Panc1 (cell line): ENCODE measurements around the gene JOSD1. TPM values are rescaled to one million over a fixed set of nuclear protein-coding genes. Genes with fewer than 3 reads are reported as not detected.

Source experiments
- ATAC-seq: fragments of 200-7000 bp; cut with Tn5 transposase; 2 replicates; pipeline ENCODE4 v1.9.1; 2020; ENCODE audit warnings: mild to moderate bottlenecking, moderate library complexity
- BruUV-seq: library from RNA; stranded (reverse); fragments of 400-500 nt; replicated peaks from 2 replicates; lab custom pipeline; 2021; lab: Mats Ljungman, UMichigan
- CTCF ChIA-PET: fragments of 300-600 bp; sonication (Branson Sonifier 250); formaldehyde crosslinking; loops from one replicate; lab custom pipeline; 2022; ENCODE audit warnings: antibody characterized with exemption; lab: Charles Lee
- POLR2A ChIA-PET: fragments of 300-600 bp; sonication (Branson Sonifier 250); formaldehyde crosslinking; loops from one replicate; lab custom pipeline; 2022; ENCODE audit warnings: antibody characterized with exemption; lab: Charles Lee
- DNase-seq: peaks from one replicate; pipeline ENCODE4 v3.0.0-alpha.2; 2010; ENCODE audit warnings: low read depth, low spot score
- H3K27ac ChIP-seq: 2 replicates; pipeline ENCODE4 v1.5.1; 2011; ENCODE audit warnings: mild to moderate bottlenecking, low read length, inconsistent platforms
- H3K27me3 ChIP-seq: fragments of 200-500 bp; sonication (Bioruptor generic); 2 replicates; pipeline ENCODE4 v1.6.0; 2014; ENCODE audit warnings: low read length, inconsistent platforms; ENCODE audit not compliant: control insufficient read depth, insufficient read depth
- H3K36me3 ChIP-seq: fragments of 200-500 bp; sonication (Bioruptor generic); 2 replicates; pipeline ENCODE4 v1.5.1; 2014; ENCODE audit warnings: inconsistent platforms, mild to moderate bottlenecking, low read length, moderate library complexity; ENCODE audit not compliant: control insufficient read depth, insufficient read depth
- H3K4me1 ChIP-seq: 2 replicates; pipeline ENCODE4 v1.5.1; 2011; ENCODE audit warnings: inconsistent platforms, mild to moderate bottlenecking, low read length, moderate library complexity; ENCODE audit not compliant: control insufficient read depth, insufficient read depth
- H3K4me3 ChIP-seq, 2 experiments: 2 replicates each; pipeline ENCODE4 v1.5.1; 2011 to 2012; ENCODE audit warnings: low read depth in 2 of 2, low read length in 2 of 2, mild to moderate bottlenecking in 2 of 2, inconsistent platforms in 1 of 2, moderate library complexity in 1 of 2
- H3K9me3 ChIP-seq: fragments of 200-500 bp; sonication (Bioruptor generic); 2 replicates; pipeline ENCODE4 v1.5.1; 2014; ENCODE audit warnings: low read depth, mild to moderate bottlenecking, inconsistent platforms, low read length, moderate library complexity; ENCODE audit not compliant: control insufficient read depth, insufficient read depth
- POLR2AphosphoS5 ChIP-seq: IDR thresholded peaks from 2 replicates; pipeline ENCODE4 v1.6.1; 2012; ENCODE audit warnings: mild to moderate bottlenecking, low read depth, low read length, moderate library complexity
- SIN3A ChIP-seq: IDR thresholded peaks from 2 replicates; pipeline ENCODE4 v1.6.1; 2012; ENCODE audit warnings: low read depth, mild to moderate bottlenecking, low read length, moderate library complexity, borderline replicate concordance; ENCODE audit not compliant: insufficient read depth
- TCF7L2 ChIP-seq: IDR thresholded peaks from 2 replicates; pipeline ENCODE4 v1.6.1; 2011; ENCODE audit warnings: mild to moderate bottlenecking, low read depth, low read length, inconsistent platforms
- in situ Hi-C: cut with HindIII; loops from 2 replicates; pipeline ENCODE4 v1.10.0; 2016; ENCODE audit warnings: low sequenced_read_pairs, low pct_unique_long_range_greater_than_20kb
- intact Hi-C: fragments of 100-400 bp; cut with micrococcal nuclease; formaldehyde crosslinking; loops from one replicate; pipeline ENCODE4 v1.10.0; 2022; ENCODE audit not compliant: unreplicated experiment
- total RNA-seq: library from RNA; stranded (reverse); gene quantifications from one replicate; pipeline ENCODE4 v1.2.1, GENCODE V29; 2021; ENCODE audit not compliant: unreplicated experiment
- TF ChIP-seq, protein P1 (sequence below), 2 experiments: IDR thresholded peaks; 2 replicates each; pipeline ENCODE4 v1.6.1; 2011 to 2012; ENCODE audit warnings: low read depth in 2 of 2, control low read depth in 1 of 2, low read length in 1 of 2, mild to moderate bottlenecking in 1 of 2, moderate library complexity in 1 of 2; ENCODE audit not compliant: insufficient read depth in 1 of 2
- TF ChIP-seq, protein P2 (sequence below): fragments of 450-650 bp; IDR thresholded peaks from 2 replicates; pipeline ENCODE4 v1.5.1; 2017; ENCODE audit warnings: mild to moderate bottlenecking

Gene JOSD1
- total RNA-seq, 1 experiment from 2014 or later = 35.1 TPM

DNA sequence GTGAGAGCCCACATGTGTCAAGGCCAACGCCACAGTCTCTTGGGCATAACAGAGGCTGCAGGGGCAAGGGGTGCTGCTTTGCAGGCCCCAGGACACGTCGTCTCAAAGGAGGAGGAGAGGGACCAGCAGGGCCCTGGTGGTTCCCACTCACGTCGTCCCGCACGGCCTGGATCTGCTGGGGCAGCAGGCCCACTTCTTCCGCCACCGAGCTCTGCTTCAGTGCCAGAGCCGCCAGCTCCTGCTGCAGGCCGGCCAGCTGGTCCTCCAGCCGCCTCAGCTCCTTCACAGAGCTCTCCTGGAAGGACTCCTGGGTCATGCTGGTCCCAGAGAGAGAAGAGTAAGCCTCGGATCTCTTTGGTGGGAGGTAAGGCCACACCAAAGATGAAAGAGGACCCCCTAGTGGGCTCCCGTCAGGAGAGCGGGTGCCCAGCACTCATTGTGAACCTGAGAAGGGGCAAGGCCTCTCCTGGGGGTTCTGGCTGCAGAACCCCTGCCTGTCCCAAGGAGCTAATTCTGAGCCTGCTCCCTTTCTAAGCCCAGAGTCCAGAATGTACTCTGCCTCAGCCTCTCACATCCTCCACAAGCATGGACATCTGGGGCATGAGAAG, 39.5 kb upstream of the JOSD1 start:
- ATAC-seq = no peak
- no peaks in the 10 kb centered on the region for H3K36me3 ChIP-seq
- intact Hi-C loops = no loop called here
- H3K9me3 ChIP-seq = no peaks in the 10 kb centered on the region
- H3K4me3 ChIP-seq = no peak overlapping the region
- in situ Hi-C loops = no loop called here
- no peak overlapping the region for H3K27ac ChIP-seq
- ChIA-PET POLR2A (interaction anchor here (0.6 kb wide), 1 partner anchor 20 kb away, joined by 6 read pairs; no protein-coding TSS in a partner anchor), CTCF (no interaction called here)
- DNase-seq = no peak
- BruUV-seq = no TSS peak
- TF ChIP-seq, protein P1, sequence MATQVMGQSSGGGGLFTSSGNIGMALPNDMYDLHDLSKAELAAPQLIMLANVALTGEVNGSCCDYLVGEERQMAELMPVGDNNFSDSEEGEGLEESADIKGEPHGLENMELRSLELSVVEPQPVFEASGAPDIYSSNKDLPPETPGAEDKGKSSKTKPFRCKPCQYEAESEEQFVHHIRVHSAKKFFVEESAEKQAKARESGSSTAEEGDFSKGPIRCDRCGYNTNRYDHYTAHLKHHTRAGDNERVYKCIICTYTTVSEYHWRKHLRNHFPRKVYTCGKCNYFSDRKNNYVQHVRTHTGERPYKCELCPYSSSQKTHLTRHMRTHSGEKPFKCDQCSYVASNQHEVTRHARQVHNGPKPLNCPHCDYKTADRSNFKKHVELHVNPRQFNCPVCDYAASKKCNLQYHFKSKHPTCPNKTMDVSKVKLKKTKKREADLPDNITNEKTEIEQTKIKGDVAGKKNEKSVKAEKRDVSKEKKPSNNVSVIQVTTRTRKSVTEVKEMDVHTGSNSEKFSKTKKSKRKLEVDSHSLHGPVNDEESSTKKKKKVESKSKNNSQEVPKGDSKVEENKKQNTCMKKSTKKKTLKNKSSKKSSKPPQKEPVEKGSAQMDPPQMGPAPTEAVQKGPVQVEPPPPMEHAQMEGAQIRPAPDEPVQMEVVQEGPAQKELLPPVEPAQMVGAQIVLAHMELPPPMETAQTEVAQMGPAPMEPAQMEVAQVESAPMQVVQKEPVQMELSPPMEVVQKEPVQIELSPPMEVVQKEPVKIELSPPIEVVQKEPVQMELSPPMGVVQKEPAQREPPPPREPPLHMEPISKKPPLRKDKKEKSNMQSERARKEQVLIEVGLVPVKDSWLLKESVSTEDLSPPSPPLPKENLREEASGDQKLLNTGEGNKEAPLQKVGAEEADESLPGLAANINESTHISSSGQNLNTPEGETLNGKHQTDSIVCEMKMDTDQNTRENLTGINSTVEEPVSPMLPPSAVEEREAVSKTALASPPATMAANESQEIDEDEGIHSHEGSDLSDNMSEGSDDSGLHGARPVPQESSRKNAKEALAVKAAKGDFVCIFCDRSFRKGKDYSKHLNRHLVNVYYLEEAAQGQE (IDR thresholded peaks at IDR 0.05; ENCODE audit: insufficient read depth in 1 of 2, low read depth in 2 of 2, low read length in 1 of 2) = no peak
- TF ChIP-seq SIN3A (no peak), POLR2AphosphoS5 (no peak), TCF7L2 (no peak)
- TF ChIP-seq, protein P2, sequence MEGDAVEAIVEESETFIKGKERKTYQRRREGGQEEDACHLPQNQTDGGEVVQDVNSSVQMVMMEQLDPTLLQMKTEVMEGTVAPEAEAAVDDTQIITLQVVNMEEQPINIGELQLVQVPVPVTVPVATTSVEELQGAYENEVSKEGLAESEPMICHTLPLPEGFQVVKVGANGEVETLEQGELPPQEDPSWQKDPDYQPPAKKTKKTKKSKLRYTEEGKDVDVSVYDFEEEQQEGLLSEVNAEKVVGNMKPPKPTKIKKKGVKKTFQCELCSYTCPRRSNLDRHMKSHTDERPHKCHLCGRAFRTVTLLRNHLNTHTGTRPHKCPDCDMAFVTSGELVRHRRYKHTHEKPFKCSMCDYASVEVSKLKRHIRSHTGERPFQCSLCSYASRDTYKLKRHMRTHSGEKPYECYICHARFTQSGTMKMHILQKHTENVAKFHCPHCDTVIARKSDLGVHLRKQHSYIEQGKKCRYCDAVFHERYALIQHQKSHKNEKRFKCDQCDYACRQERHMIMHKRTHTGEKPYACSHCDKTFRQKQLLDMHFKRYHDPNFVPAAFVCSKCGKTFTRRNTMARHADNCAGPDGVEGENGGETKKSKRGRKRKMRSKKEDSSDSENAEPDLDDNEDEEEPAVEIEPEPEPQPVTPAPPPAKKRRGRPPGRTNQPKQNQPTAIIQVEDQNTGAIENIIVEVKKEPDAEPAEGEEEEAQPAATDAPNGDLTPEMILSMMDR = no peak
- no peaks in the 10 kb centered on the region for H3K4me1 ChIP-seq
- H3K27me3 ChIP-seq = no peaks in the 10 kb centered on the region

DNA sequence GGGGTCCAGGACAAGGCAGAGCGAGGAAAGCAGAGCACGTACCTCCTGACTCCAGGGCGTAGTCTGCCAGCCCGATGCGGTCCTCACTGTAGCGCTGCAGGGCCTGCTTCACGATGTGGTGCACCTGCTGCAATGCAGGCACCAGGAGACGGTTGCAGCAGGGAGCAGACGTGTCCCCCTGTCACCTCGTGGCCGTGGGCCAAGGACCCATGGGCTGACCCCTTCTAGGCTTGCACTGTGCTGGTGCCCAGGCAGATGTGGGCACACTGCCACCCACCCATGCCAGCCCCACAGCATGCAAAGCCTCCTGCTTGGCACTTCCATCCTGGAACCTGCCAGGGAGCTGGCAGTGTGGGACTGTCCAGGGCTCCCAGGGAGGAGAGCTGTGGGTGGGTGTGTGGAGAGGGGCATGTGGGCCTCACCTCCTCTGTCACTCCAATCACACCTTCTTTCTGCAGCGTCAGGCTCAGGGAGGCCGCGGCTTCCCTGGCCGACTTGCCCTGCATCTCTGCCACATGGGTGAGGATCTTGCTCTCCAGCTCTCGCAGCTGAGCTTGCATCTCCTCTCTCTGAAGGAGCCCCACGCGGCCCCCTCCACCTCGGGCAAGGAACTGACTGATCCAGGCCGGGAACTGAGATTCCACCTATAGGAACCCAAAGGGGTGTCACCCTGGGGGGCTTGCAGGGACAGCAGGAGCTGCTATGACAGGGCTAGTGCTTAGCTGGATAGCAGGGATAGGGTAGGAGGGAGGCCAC, 38.7 kb upstream of the JOSD1 start:
- CTCF ChIA-PET = no interaction called here
- in situ Hi-C loops = no loop called here

More for the DNA sequence above, 38.7 kb upstream of the JOSD1 start:
- Histone ChIP-seq H3K4me1 (no peaks in the 10 kb centered on the region), H3K36me3 (no peaks in the 10 kb centered on the region), H3K27ac (no peak overlapping the region), H3K27me3 (no peaks in the 10 kb centered on the region), H3K4me3 (no peak overlapping the region), H3K9me3 (no peaks in the 10 kb centered on the region)
- DNase-seq (no peak), ATAC-seq (no peak)
- BruUV-seq = no TSS peak
- POLR2A ChIA-PET = no interaction called here
- TF ChIP-seq, protein P2 = no peak
- TF ChIP-seq, protein P1 (IDR thresholded peaks at IDR 0.05; ENCODE audit: insufficient read depth in 1 of 2, low read depth in 2 of 2, low read length in 1 of 2) = no peak
- TF ChIP-seq SIN3A (no peak), POLR2AphosphoS5 (no peak), TCF7L2 (no peak)
- intact Hi-C loops = no loop called here
